Epithelial cell of prostate (primary cell): ENCODE data around the gene CD37.
A peak's percentile ranks its signal among the peaks of the same experiment; 100 is the strongest.

Experiments
- DNase-seq: peaks from one replicate; pipeline ENCODE4 v3.0.0-alpha.2; 2011; ENCODE audit warnings: low read depth, low spot score
- H3K27ac ChIP-seq: fragments of 450-650 bp; 2 replicates; pipeline ENCODE4 v1.5.1; 2017; ENCODE audit warnings: mild to moderate bottlenecking

The CD37 gene

DNA sequence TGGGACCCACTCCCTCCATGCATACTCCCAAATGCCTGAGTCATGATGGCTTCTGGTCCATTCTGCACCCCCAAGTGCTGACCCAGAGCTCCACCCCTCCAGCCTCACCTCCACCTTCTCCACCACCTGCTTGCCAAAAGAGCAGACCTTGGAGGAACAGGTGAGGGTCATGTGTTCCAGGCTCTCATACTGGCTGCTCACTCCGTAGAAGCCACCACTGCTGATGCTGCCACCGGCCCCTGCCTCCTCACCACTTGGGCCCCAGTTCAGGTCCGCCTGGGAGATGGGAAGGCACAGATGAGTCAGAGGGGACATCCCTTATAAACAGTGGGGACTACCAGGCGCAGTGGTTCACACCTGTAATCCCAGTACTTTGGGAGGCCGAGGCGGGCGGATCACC, 7.9 kb downstream of the CD37 start:
- no peak overlapping the region for H3K27ac ChIP-seq
- no peak for DNase-seq

GRCh38 chr19:49344505-49345423, 9.6 kb downstream of the CD37 start:
- no peak for DNase-seq
- H3K27ac ChIP-seq = no peak overlapping the region

GRCh38 chr19:49347191-49347590, 12.0 kb downstream of the CD37 start:
- no peak overlapping the region for H3K27ac ChIP-seq
- DNase-seq = no peak

GRCh38 chr19:49347835-49348234, 12.6 kb downstream of the CD37 start:
- no peak for DNase-seq
- no peak overlapping the region for H3K27ac ChIP-seq

- no peak for DNase-seq
- no peak overlapping the region for H3K27ac ChIP-seq
Measured at GRCh38 chr19:49348305-49349189, 13.3 kb downstream of the CD37 start.

GRCh38 chr19:49349567-49349966, 14.4 kb downstream of the CD37 start:
- H3K27ac ChIP-seq = no peak overlapping the region
- DNase-seq = no peak

GRCh38 chr19:49355909-49356353, 20.7 kb downstream of the CD37 start:
- no peak overlapping the region for H3K27ac ChIP-seq
- DNase-seq = no peak

GRCh38 chr19:49356382-49356781, 21.2 kb downstream of the CD37 start:
- H3K27ac ChIP-seq = no peak overlapping the region
- no peak for DNase-seq

GRCh38 chr19:49357186-49357585, 22.0 kb downstream of the CD37 start:
- no peak overlapping the region for H3K27ac ChIP-seq
- no peak for DNase-seq

GRCh38 chr19:49359851-49360820, 24.9 kb downstream of the CD37 start:
- no peak for DNase-seq
- H3K27ac ChIP-seq = no peak overlapping the region

- no peak for DNase-seq
- no peak overlapping the region for H3K27ac ChIP-seq
Measured at GRCh38 chr19:49361438-49362047, 26.3 kb downstream of the CD37 start.

- DNase-seq = no peak
- H3K27ac ChIP-seq = no peak within 1 kb of the TSS
Measured at GRCh38 chr19:49362048-49362928, 27.1 kb downstream of the CD37 start, which contains the start of gene TEAD2. TEAD2 (minus strand) TSS chr19:49362416; CDS start chr19:49360075, 2,341 bp downstream.

GRCh38 chr19:49362929-49363267, 27.7 kb downstream of the CD37 start:
- no peak for DNase-seq
- H3K27ac ChIP-seq = no peak overlapping the region

DNA sequence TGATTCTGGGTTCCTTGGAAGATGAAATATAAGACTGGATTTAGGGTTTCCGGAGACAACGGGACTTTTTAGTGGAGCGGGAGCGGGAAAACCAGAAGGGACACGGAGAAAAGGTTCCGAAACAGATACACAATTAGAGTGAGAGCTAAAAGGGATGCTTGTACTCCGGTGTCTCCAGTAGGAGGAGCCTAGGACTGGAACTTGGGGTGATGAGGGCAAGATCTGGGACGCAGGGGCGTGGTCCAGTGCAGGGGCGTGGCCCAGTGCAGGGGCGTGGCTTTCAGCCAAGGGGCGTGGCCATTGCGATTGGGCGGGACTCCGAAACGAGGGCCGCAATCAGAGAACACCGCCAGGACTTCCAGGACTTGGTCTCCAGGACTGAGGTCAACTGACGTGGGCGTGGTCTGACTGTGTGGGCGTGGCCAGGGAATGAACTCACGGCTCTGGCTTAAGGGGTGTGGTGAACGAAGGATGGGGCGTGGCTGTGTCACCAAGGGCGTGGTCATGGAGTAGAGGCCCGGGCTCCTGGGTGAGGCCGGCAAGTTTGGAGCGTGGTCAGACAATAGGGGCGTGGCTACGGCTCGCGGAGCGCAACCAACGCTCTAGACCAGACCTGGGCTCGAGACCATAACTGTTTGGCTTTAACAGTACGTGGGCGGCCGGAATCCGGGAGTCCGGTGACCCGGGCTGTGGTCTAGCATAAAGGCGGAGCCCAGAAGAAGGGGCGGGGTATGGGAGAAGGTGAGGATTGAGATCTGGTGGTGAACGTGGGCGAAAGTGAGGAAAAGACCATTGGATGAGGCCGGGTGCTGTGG, 28.3 kb downstream of the CD37 start, which contains the start of gene DKKL1:
Gene DKKL1 (plus strand): TSS at position 610 of the 815 bp plus-strand sequence. CDS start 122 bp downstream, at position 732.
- no peak within 1 kb of the TSS for H3K27ac ChIP-seq
- DNase-seq = peak; percentile 92

DNA sequence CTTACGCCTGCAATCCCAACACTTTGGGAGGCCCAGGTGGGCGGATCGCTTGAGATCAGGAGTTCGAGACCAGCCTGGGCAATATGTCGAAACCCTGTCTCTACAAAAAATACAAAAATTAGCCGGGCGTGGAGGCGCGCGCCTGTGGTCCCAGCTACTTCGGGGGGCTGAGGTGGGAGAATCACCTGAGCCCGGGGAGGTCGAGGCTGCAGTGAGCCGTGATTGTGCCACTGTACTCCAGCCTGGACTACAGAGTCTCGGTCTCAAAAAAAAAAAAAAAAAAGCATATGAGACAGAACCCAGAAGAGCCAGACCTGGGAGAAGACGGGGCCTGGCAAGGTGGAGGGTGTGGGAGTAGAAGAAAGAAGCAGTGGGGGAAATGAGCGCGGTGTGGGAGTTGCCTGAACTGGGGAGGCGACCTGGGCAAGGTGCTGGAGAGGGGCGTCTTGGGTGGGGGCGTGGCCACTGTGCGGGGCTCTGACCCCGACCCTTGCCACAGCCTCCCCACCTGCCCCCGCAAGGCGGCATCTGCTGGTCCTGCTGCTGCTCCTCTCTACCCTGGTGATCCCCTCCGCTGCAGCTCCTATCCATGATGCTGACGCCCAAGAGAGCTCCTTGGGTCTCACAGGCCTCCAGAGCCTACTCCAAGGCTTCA, 29.0 kb downstream of the CD37 start:
- H3K27ac ChIP-seq = no peak overlapping the region
- no peak for DNase-seq

DNA sequence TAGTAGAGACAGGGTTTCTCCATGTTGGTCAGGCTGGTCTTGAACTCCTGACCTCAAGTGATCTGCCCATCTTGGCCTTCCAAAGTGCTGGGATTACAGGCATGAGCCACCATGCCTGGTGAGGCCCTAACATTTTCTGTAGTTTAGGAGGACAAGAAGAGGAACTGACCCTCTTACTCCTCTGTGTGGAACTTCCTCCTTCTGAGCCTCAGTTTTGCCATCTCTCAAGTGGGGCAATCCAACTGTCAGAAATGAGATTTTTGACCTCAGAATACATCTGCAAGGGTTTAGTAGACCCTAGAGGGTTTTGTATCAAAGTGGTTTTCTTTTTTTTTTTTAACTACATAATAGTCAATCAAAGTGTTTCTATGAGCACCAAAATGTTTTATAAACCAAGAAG, 30.9 kb downstream of the CD37 start:
- no peak overlapping the region for H3K27ac ChIP-seq
- no peak for DNase-seq

DNA sequence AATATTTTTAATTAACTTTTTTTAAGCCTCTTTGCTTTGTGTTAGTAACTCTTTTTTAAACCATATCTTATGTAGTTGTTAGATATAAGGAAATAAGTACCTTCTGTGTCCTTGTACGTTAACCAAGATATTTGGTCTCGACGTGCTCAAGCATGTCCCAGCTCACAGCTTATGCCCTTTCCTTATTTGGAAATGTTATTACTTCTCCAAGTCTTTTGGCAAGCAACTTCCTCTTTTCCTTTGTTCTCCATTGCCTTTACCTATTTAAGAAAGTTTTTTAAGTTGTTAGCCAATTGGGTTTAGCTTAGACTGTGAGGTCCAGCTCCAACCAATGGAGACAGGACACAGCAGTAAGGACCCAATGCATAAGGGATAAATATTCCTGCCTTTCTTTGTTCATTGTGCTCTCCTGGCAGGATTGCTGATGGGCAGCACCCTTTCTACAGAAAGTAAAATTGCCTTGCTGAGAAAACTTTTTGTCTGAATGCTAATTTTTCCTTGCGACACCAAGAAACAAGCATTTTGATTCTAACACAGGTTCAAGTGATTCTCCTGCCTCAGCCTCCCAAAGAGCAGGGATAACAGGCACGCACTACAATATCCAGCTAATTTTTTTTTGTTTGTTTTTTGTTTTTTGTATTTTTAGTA, 33.6 kb downstream of the CD37 start:
- no peak for DNase-seq
- H3K27ac ChIP-seq = no peak overlapping the region
